Astrocyte of the spinal cord (primary cell): ENCODE results near the gene MAML3.

Source experiments
- DNase-seq: peaks from one replicate; pipeline ENCODE4 v3.0.0; 2011; ENCODE audit warnings: low read depth, low spot score
- H3K4me3 ChIP-seq: 2 replicates; pipeline ENCODE4 v1.5.1; 2011; ENCODE audit warnings: low read depth, mild to moderate bottlenecking, low read length, moderate library complexity
- CTCF ChIP-seq: IDR thresholded peaks from 2 replicates; pipeline ENCODE4 v1.5.1; 2012; ENCODE audit warnings: low read depth, mild to moderate bottlenecking, low read length, inconsistent platforms
- in situ Hi-C: cut with HindIII; loops from 2 replicates; pipeline ENCODE4 v1.10.0; 2017; ENCODE audit warnings: low sequenced_read_pairs

MAML3 gene

GRCh38 chr4:139824882-139825522, 329.0 kb downstream of the MAML3 start:
- in situ Hi-C loops = no loop called here
- DNase-seq = no peak
- H3K4me3 ChIP-seq = no peak overlapping the region
- no peak for TF ChIP-seq CTCF

DNA sequence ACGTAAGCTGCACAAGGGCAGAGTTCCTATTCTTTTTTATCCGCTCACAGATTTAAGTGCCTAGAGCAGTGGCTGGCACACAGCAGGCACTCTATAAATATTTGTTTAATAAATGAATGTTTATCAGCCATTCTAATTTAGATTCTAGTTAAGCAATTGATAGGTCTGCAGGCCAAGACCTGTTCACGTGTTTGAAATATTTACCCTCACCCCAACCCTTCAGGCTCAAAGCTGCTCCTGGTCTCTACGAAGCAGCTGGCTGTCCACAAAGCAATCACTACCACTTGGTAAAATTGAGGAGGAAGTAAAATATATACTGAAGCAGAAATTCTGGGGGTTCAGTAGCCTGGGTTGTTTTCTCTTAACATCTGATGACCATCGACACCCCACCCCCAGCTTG, 330.2 kb downstream of the MAML3 start:
- in situ Hi-C loops = no loop called here
- no peak for DNase-seq
- H3K4me3 ChIP-seq = no peak overlapping the region
- no peak for TF ChIP-seq CTCF

GRCh38 chr4:139823345-139823744, 330.6 kb downstream of the MAML3 start:
- in situ Hi-C loops = no loop called here
- no peak for TF ChIP-seq CTCF
- DNase-seq = no peak
- H3K4me3 ChIP-seq = no peak overlapping the region

- no peak overlapping the region for H3K4me3 ChIP-seq
- in situ Hi-C loops = no loop called here
- TF ChIP-seq CTCF = no peak
- no peak for DNase-seq
These were observed 331.6 kb downstream of the MAML3 start for GRCh38 chr4:139822391-139822790.

- no peak overlapping the region for H3K4me3 ChIP-seq
- in situ Hi-C loops = no loop called here
- no peak for TF ChIP-seq CTCF
- DNase-seq = no peak
These were observed 334.9 kb downstream of the MAML3 start for GRCh38 chr4:139819082-139819481.

DNA sequence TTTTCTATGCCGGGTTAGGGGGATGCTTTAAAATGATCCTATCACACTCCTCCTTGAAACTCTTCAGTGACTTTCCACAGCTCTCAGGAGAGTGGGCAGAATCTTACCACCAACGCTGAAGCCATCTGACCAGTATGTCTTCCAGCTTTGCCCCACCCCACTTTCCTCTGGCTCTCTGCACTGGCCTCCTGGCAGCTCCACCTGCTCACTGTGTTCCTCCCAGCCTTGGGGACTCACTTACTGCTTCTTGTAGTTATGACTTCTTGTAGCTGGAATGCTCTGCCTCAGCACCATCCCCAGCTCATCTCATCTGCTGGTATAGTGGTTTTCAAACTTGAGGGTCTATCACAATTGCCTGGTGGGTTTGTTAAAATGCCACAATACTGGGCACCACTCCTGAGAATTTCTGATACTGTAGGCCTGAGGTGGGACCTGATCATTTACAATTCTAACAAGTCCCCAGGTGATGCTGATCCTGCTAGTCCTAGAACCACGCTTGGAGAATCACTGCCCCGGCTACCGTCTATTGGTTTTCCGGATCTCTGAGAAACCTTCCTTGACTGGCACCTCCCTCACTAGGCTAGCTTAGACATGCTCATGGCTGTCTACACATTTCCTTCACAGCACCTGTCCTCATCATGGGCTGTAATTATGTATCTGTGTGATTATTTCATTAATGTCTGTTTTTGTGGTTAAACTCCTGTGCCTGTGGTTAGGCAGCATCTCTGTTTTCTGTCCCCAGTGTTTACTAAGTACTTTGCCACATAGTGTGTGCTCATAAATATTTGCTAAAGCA, 336.1 kb downstream of the MAML3 start:
- TF ChIP-seq CTCF = no peak
- H3K4me3 ChIP-seq = no peak overlapping the region
- in situ Hi-C loops = no loop called here
- no peak for DNase-seq
